GM12878 (cell line): ENCODE measurements around the gene AGBL1.

ENCODE experiments used
- TF ChIP-seq, protein P1 (sequence below): IDR thresholded peaks from 2 replicates; pipeline ENCODE4 v1.6.1; 2012; ENCODE audit warnings: low read length, inconsistent platforms
- TF ChIP-seq, protein P2 (sequence below): IDR thresholded peaks from 2 replicates; pipeline ENCODE4 v1.6.1; 2011; ENCODE audit warnings: low read depth, low read length, improper control_type of control experiment, borderline replicate concordance
- TF ChIP-seq, protein P3 (sequence below): IDR thresholded peaks from 2 replicates; pipeline ENCODE4 v1.6.1; 2012; ENCODE audit warnings: low read depth, low read length, improper control_type of control experiment

DNA sequence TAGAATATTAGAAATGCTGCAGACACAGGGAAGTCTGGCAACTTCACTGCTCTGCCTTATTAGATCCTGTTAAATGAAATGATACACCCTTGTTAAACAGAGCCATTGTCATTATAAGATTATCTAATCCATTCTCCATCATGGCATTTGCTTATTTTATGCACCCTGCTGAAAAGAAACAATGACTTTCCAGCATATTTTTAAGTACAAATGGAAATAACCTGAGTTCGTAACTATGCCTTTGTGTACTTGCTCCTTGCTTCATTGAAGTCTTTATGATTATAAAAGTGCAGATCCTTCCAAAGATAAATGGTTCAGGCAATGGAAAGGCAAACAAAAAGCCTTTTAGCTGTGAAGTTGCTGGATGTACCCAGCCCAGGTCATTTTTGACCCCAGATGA is 195.7 kb downstream of the AGBL1 start:
- TF ChIP-seq, protein P1, sequence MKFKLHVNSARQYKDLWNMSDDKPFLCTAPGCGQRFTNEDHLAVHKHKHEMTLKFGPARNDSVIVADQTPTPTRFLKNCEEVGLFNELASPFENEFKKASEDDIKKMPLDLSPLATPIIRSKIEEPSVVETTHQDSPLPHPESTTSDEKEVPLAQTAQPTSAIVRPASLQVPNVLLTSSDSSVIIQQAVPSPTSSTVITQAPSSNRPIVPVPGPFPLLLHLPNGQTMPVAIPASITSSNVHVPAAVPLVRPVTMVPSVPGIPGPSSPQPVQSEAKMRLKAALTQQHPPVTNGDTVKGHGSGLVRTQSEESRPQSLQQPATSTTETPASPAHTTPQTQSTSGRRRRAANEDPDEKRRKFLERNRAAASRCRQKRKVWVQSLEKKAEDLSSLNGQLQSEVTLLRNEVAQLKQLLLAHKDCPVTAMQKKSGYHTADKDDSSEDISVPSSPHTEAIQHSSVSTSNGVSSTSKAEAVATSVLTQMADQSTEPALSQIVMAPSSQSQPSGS: no peak
- TF ChIP-seq, protein P2, sequence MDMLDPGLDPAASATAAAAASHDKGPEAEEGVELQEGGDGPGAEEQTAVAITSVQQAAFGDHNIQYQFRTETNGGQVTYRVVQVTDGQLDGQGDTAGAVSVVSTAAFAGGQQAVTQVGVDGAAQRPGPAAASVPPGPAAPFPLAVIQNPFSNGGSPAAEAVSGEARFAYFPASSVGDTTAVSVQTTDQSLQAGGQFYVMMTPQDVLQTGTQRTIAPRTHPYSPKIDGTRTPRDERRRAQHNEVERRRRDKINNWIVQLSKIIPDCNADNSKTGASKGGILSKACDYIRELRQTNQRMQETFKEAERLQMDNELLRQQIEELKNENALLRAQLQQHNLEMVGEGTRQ: no peak
- TF ChIP-seq, protein P3, sequence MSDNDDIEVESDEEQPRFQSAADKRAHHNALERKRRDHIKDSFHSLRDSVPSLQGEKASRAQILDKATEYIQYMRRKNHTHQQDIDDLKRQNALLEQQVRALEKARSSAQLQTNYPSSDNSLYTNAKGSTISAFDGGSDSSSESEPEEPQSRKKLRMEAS: no peak
